ENCODE results near the gene TAF10. TPM values are rescaled to one million over a fixed set of nuclear protein-coding genes. Genes with fewer than 3 reads are reported as not detected.

The TAF10 gene
- total RNA-seq, 1 experiment from 2014 or later: 51.5 TPM

GRCh38 chr11:6570691-6571427, 41.2 kb downstream of the TAF10 start:
- Histone ChIP-seq H3K36me3 (ENCODE audit: low read depth) (no peaks in the 10 kb centered on the region), H3K27ac (no peak overlapping the region), H3K27me3 (ENCODE audit: insufficient read depth, low read depth) (no peaks in the 10 kb centered on the region), H3K4me3 (no peak overlapping the region), H4K20me1 (ENCODE audit: insufficient read depth) (no peaks in the 10 kb centered on the region), H3K4me1 (replicated peaks; ENCODE audit: insufficient read depth) (no peaks in the 10 kb centered on the region), H3K9me3 (ENCODE audit: insufficient read depth, low read depth) (no peaks in the 10 kb centered on the region), H2AFZ (no peak overlapping the region), H3K9me2 (ENCODE audit: insufficient read depth) (no peaks in the 10 kb centered on the region), H3K79me2 (ENCODE audit: low read depth) (no peaks in the 10 kb centered on the region), H3F3A (ENCODE audit: insufficient read depth, low read depth) (no peaks in the 10 kb centered on the region), H3K4me2 (no peak overlapping the region)
- intact Hi-C loops (cut with micrococcal nuclease; ENCODE audit: unreplicated experiment): no loop called here
- no TSS peak for BruUV-seq (replicated peaks)
- no peak for DNase-seq
- ChIA-PET CTCF (no interaction called here), POLR2A (ENCODE audit: unreplicated experiment) (no interaction called here)
- no peak for TF ChIP-seq EZH2 (IDR thresholded peaks at IDR 0.05; ENCODE audit: low read depth)
- TF ChIP-seq CTCF (conservative IDR thresholded peaks at IDR 0.05): no peak

GRCh38 chr11:6569706-6570105, 42.3 kb downstream of the TAF10 start:
- Histone ChIP-seq H3K36me3 (ENCODE audit: low read depth) (no peaks in the 10 kb centered on the region), H3K27me3 (ENCODE audit: insufficient read depth, low read depth) (no peaks in the 10 kb centered on the region), H3K9me2 (ENCODE audit: insufficient read depth) (no peaks in the 10 kb centered on the region), H3K4me3 (no peak overlapping the region), H3K4me1 (replicated peaks; ENCODE audit: insufficient read depth) (no peaks in the 10 kb centered on the region), H3K9me3 (ENCODE audit: insufficient read depth, low read depth) (no peaks in the 10 kb centered on the region), H2AFZ (no peak overlapping the region), H3F3A (ENCODE audit: insufficient read depth, low read depth) (no peaks in the 10 kb centered on the region), H4K20me1 (ENCODE audit: insufficient read depth) (no peaks in the 10 kb centered on the region), H3K79me2 (ENCODE audit: low read depth) (no peaks in the 10 kb centered on the region), H3K27ac (no peak overlapping the region), H3K4me2 (no peak overlapping the region)
- intact Hi-C loops (cut with micrococcal nuclease; ENCODE audit: unreplicated experiment): no loop called here
- TF ChIP-seq CTCF (conservative IDR thresholded peaks at IDR 0.05): no peak
- no peak for TF ChIP-seq EZH2 (IDR thresholded peaks at IDR 0.05; ENCODE audit: low read depth)
- no peak for DNase-seq
- ChIA-PET CTCF (no interaction called here), POLR2A (ENCODE audit: unreplicated experiment) (no interaction called here)
- no TSS peak for BruUV-seq (replicated peaks)

GRCh38 chr11:6568191-6568918, 43.7 kb downstream of the TAF10 start:
- BruUV-seq (replicated peaks): no TSS peak
- H3K4me2 ChIP-seq: no peak overlapping the region

More at GRCh38 chr11:6568191-6568918, 43.7 kb downstream of the TAF10 start:
- H3K9me3 ChIP-seq (ENCODE audit: insufficient read depth, low read depth): no peaks in the 10 kb centered on the region
- POLR2A ChIA-PET (ENCODE audit: unreplicated experiment): no interaction called here
- CTCF ChIA-PET: no interaction called here
- DNase-seq: no peak
- H3K27me3 ChIP-seq (ENCODE audit: insufficient read depth, low read depth): no peaks in the 10 kb centered on the region
- H3K79me2 ChIP-seq (ENCODE audit: low read depth): no peaks in the 10 kb centered on the region
- no peaks in the 10 kb centered on the region for H4K20me1 ChIP-seq (ENCODE audit: insufficient read depth)
- intact Hi-C loops (cut with micrococcal nuclease; ENCODE audit: unreplicated experiment): no loop called here
- H3K4me3 ChIP-seq: no peak overlapping the region
- H3K36me3 ChIP-seq (ENCODE audit: low read depth): no peaks in the 10 kb centered on the region
- no peak overlapping the region for H2AFZ ChIP-seq
- TF ChIP-seq EZH2 (IDR thresholded peaks at IDR 0.05; ENCODE audit: low read depth): no peak
- TF ChIP-seq CTCF (conservative IDR thresholded peaks at IDR 0.05): no peak
- H3F3A ChIP-seq (ENCODE audit: insufficient read depth, low read depth): no peaks in the 10 kb centered on the region
- no peaks in the 10 kb centered on the region for H3K4me1 ChIP-seq (replicated peaks; ENCODE audit: insufficient read depth)
- no peak overlapping the region for H3K27ac ChIP-seq
- H3K9me2 ChIP-seq (ENCODE audit: insufficient read depth): no peaks in the 10 kb centered on the region

All from PC-9 (cell line).